Activated CD4-positive, alpha-beta T cell treated with anti-CD3 and anti-CD28 coated beads, Interleukin-2, amount 50 U/mL, for 1 hour (primary cell): Measurements from ENCODE around the gene OSM.

Experiments
- DNase-seq: peaks from one replicate; pipeline ENCODE4 v3.0.0-alpha.2; 2020

Gene OSM

DNA sequence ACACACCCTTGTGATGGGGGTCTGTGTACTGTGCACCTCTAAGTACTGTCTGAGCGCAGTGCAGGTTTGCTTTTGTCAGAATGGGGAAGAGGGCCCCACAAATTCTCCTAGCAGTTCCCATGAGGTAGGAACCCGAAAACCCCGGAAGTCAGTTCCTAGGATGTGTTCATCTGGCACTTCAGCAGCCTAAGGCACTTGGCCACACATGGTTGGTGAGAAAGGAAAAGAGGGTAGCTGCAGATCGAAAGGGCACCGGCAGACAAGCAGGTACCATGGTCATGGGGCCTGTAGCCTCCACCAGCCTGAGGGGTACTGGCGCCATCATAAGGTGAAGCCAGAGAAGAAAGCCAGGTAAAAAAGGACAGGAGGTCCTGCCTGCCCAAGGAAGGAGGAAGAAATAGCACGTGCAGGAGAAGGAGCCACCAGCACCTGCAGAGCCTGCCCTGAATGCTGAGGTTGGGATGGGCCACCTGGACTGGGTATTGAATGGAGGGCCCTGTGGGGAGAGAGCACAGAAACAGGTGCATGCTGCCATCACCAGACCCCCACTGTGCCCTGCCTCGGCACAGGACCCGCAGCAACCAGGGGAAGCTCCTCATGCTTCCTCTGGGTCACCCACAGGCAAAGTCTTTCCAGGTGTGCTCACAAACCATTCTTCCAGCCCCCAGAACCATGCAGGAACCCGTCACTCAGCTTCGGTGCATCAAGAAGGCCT is 30.8 kb upstream of the OSM start:
- DNase-seq: no peak

DNA sequence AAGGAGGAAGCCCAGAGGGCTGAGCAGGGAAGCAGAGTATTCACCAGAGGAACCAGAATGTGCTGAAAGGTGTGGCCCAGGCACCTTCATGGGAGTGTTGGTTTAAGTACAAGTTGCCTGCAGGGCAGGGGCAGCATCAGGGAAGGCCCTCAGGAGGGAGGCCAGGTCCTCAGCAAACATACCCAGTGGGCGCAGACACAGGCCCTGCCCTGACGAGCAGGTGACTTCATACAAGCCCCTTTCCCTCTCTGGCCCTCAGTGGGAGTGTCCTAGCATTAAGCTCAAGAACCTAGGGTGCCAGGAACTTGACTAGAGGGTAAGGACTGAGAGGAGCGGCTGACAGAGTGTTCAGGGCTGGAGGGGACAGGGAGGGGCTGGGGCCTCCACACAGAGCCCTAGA is 30.2 kb upstream of the OSM start:
- DNase-seq: no peak

DNA sequence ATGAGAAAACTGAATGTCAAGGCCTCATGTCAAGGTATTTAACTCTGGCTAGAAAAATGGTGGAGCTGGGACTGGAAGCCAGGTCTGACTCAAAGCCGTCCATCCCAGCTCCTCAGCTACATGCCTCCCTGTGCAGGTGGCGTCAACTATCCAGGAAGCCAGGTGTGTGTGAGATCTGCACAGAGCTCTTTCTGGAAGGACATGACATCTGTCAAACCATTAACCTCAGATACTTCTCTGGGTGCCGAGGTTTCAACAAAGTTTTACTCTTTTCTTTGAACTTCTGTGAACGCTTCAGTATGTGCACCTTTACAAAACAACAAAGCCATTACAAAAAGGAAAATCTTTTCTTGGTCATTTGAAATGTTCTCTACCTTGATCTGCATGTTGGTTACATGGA is 29.7 kb upstream of the OSM start:
- no peak for DNase-seq

DNA sequence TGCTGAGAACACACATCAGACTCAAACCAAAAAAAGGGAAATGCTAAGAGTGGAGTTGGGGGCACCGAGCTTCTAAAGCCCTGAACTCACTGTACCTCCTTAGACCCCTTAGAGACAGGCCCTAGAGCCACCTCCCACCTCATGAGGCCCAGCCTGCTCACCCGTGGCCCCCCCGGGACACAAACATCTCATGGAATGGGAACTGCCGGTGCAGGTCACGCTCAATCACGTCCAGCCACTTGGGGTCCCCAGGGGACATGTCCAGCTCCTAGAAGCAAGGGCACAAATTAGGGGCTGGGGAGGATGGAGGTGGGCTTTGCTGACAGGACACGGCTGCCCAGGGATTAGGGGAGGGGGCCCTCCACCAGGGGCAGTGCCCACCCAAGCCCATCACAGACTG is 28.9 kb upstream of the OSM start:
- DNase-seq: no peak

DNA sequence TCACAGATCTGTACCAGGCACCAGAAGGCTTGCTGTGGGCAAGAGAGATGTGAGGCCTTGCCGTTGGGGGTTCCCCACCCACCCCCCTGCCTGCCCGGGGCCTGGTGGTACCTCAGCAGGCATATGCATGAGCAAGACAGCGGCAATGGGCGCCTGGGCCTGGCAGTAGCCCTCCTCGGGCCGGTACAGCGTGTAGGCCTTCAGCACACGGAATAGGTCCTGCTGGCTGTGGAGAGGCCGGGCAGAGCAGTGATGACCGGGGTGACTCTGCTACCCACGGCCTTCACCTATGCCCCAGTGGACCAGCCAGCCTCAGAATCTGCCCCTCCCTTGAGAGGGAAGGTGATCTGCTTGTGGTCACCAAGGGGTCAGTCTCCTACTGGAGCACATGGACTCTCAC is 28.2 kb upstream of the OSM start:
- no peak for DNase-seq

DNA sequence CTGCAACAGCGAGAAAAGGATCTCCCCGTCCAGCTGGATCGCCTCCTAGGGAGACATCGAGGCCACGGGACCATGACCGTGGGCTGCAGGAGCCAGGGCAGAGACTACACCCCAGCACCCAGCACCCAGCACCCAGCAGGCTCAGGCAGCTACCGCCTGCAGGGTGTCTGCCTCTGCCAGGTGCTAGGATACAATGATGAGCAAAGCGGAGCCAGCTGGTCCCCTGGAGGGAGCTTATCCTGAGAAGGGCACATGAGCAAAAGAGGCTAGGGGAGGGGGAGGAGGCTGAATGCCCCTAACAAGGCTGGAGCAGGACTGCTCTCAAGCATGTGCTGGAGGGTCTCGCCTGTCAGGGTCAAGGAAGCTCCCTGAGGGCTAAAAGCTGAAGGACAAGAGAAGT is 27.4 kb upstream of the OSM start:
- DNase-seq: no peak

DNA sequence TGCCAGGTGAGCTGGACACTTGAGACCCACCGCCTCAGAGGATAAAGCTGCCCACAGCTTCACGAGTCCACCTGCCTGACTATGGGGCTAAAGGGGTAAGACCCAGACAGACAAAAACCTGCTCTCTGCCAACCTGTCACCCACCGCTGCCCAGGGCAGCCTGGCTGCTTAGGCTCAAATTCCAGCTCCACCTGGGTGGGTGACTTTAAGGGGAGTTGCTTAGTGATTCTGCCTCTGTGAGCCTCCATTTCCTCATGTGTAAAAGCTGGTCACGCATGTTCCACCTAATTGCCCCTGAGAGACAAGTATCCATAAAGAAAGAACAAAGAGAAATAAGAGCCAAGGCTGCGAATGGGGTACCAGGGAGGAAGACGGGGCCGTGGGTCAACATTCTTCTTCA is 26.4 kb upstream of the OSM start:
- no peak for DNase-seq

DNA sequence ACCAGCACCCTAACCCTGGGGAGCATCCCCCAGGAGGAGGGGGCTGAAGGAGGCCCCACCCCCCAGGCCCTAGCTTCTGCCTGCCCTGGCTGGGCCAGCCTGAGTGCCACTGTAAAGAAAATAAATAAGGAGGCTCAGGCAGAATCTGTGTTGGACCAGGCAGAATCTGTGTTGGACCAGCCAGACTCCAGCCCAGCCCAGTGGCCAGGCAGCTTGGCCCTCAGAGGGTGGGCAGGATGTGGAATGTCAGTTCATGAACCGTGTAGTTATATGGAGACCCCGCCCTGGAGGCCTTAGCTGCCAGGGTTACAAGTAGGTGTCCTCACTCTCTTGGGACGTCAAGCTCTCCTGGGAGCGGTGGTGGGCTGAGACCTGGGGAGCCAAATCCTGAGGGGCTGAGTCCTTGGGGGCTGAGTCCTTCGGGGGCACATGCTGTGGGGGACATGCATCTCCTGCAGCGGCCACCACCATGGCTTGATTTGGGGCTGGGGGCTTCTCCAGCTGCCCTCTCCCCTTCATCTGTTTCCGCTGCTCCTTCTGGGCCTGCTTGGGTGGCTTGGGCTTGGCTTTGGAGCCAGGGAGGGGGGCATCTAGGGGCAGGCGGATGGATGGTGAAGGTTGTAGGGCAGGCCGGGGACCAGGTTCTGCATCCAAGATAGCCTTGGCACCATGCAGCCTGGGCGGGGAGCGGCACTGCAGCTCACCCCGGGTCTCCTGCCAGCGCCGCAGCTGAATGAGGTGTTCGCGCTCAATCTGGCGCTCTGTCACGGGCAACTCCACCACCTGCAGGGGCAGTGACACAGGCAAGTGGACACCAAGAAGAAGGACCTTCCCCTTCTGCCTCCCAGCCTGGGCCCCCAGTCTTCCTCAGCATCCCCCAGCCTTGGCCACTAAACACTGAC is 25.7 kb upstream of the OSM start:
- no peak for DNase-seq

DNA sequence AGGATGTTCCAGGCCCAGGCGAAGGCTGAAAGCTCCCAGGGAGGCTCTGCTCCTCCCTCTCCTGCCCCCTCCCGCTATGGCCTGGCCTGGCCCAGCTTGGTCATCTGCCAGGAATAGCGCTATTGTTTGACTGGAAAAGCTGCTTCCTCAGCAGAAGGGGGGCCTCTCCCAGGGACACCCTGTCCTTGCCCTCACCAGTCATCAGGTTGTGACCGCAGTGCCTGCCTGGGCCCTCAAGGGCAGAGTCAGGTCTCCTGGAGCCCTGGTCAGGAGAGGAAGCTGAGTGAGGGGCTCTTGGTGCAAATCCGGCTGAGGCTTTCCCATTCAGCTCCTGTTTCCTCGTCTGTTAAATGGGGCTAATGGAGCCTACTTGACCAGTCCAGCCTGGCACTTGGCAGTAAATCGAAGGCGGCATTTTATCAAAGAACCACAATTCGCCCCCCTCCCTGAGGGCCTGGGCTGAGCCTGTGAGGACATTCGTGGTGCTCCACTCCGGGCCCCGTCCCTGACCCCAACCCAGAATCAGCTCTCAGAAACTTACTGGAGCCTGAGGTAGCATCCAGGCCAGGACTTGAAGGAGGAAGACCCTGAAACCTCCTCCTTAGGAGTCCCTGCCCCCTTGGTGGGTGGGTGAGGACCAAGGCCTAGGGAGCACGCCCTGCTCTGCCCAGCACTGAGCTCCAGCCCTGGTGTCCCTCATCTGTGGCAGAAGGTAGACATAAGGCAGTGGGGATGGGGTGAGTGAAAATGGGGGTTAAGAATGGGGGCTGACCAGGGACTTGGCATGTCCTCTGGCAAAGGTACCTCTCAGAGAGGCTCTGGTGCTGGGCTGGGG is 24.6 kb upstream of the OSM start:
- no peak for DNase-seq

DNA sequence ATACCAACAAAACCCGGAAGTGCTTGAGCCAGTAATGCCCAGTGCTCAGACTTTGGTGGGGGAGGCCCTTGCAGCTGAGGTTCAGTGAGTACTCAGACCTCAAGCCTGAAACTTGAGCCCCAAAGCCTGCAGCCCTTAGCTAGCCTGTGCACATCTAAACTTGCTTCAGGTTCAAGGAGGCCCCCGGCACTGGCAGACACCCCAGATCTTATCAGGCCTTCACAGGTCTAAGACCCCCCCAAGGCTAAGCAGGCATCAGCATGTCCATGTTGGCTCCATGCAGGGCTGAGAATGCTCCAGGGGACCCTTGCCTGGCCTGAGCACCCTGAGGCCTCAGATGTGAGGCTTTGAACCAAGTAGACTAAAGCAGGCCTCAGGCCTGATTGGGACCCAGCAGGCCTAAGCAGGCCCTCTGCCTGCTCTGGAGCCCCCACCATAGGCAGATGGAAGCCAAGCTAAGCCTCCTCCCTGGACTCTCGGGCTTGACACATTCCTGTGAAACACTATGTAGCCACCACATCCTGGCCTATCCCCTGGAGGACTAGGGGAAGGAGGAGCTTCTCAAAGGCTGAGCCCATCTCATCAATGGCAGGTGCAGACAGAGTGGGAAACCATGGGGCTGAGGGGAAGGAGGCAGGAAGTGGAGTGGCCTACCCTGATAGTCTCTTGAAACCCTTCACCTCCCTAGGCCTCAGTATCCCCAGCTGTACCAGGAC is 23.8 kb upstream of the OSM start:
- DNase-seq: no peak

DNA sequence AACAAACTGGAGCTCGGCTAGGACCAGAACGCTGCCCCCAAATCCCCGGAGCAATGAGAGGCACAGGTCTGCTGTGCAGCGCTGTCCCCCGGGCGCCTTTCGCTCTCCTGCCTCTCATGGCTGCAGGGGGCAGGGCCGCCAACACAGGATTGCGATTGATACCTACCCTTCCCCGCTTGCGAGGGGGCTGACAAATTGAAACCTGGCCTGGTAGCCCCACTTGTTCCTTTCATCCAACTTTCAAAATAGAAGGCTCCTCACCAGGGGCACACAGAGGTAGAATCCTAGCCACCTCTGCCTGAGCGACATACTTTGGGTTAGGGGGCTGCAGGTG is 23.3 kb upstream of the OSM start:
- no peak for DNase-seq

DNA sequence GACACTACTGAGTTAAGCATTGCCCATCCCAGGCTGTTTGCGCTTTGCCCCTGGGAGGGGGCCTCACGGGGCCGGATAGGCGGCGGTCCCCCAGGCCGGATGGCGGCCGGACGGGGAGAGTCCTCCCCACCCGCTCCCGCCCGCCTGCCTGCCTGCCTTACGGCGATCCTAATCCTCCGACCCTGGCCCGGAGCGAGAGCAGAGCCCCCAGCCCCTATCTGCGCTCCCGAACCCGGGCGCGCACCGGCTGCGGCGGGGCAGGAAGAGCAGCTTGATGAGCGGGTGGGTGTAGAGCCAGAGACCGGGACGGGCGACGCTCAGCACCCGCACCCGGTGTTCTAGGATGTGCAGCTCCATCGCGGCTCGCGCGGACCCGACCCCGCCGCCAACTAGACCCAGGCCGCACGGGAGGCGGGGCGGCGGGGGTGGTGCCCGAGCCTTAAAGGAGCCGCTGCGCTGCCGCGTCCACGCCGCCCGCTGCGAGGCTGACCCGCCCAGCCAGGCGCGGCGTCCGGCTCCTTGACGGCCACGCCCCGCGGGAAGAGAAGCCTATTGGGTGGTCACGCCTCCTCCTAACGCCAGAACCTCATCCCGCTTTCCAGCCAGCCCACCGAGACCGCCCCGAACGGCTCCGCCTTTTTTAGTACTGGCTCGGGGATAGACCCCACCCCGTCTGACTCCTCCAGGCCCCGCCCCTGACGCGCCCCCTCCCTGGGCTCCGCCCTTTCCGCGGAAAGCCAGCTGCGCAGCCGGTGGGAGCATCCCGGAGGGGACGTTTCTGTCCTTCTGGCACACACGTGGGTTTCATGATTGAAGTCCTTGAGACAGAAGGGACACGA is 22.7 kb upstream of the OSM start, which contains the start of gene CASTOR1:
CASTOR1 (minus strand) TSS at position 365 of the 839 bp plus-strand sequence; CDS start at position 357, 8 bp downstream.
- DNase-seq: peak; percentile 83

DNA sequence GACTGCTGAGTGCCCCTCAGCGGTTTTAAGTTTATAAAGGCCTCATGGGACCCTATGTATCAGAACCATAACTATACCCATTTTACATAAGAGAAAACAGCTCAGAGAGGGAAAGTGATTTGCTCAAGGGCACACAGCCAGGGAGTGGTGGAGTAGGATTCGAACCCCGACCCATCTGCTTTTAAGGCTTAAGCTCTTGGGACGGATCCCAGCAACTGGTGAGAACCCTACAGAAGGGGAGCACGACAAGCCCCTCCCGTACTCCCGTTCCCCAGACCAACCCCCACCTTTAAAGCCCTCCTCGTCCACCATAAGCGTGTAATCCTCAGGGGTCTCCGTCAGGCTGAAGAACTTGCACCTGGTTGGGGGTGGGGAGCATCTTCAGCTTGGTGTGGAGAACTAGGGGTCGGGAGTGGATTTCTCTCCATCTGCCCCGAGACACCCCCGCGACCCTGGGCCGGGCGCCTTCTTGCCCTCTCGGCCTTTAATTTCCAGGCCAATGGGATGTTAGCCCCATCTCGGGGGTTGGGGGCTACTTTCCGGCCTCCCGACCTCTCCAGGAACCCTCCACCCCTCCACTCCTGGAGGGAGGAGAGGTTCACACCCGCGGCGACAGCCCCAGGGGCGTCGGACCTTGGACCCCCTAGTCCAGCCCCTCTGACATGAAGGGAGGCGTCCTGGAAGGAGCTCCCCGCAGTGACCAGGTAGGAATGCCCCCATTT is 21.9 kb upstream of the OSM start:
- no peak for DNase-seq

DNA sequence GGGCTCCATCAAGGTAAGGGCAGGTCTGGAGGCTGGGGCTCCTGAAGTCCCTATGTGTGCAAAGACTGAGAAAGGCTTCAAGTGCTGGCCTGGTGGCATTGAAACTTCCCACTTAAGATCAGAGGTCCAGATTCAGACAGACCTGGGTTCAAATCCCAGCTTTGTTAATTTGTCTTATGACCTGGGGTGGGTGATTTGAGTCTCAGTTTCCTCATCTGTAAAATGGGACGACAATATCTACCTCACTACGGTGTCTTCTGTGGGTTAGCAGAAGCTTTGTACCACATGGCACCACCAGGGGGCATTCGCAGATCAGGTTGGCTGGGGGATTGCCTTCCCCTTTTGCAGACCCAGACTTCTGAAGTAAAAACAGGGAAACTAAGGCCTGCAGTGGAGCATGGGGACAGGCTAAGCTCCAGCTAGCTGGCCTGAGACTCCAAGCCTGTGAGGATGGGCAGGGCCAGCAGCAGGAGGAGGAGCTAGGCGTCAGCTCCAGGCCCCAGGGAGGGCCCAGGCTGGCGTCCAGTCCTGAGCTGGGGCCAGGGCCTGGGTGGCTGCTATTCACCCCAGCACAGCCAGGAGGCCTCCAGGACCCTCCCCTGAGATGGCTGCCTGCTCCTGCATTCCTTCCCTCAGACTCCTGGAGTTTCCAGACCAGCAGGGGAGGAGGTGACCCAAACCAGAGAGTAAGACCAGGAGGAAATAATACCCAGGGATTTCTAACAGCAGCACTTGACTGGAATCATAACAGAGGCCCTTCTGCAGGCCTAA is 21.2 kb upstream of the OSM start:
- peak; percentile 92 for DNase-seq

DNA sequence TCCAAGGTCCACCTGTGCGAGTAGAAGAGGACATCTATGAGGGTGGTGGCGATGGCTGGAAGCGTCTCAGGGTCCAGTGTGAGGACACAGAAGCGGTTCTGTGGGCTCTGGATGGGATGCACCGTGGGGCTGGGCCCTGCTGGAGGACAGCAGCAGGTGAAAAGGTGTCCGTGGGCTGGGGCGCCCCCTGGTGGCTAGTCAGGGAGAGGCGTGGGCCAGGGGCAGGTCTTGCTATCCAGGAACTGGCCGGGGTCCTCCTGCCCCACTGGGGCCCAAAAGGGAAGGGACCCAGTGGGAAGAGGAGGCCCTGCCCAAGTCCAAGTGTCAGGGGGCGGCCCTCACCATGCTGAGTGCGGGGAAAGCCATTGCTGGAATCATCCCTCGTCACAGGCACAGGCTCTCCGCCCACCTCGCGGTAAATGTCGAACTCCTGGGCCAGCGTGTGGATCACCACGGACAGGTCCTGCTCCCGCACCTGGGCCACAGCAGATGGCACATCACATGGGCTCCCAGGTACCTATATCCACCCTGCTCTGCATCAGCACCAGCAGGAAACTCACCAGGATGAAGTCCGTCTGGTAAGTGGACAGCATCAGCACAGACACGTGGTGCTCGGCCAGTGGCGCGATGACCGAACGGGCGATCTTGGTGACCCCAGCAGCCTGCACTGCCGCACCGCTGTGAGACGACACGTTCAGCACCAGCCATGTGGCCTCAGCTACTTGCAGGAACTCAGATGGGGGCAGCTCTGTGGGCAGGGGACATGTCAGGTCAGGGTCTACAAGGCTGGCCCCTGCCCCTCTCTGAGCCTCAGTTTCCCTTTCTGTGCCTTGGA is 20.4 kb upstream of the OSM start:
- DNase-seq: peak; percentile 88

DNA sequence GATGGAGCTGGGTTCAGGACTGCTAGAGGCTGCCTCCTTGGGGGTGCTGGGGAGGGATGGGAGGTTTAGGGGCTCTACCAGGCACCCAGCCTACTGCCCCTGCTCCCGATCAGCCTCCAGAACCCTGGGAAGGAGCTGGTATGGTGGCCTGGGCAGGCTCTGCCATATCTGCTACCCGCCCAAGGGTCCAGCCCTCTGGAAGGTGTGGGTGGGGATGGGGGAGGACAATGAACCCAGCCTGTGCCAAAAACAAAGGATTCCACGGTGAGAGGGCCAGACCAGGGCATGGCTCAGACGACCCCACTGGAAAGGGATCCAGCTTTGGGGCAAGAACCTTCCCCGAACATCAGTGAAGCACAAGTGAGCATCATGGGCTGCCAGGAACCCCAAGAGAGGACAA is 19.7 kb upstream of the OSM start:
- DNase-seq: no peak

DNA sequence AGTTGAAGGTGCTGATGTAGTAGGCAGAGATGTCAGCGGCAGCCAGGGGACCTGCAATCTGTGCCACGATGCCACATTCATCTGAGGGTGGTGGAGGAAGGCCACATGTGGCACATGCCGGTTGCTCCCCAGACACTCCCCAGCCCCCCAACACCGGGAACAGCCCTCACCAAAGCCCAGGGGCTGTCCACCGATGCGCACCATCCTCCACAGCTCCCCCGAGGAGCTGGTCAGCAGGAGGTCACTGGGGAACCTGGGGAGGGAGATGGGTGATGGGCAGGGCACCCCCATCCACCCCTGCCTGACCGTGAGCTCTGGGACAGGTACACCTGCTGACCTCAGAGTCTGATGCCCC is 19.2 kb upstream of the OSM start:
- DNase-seq: no peak

DNA sequence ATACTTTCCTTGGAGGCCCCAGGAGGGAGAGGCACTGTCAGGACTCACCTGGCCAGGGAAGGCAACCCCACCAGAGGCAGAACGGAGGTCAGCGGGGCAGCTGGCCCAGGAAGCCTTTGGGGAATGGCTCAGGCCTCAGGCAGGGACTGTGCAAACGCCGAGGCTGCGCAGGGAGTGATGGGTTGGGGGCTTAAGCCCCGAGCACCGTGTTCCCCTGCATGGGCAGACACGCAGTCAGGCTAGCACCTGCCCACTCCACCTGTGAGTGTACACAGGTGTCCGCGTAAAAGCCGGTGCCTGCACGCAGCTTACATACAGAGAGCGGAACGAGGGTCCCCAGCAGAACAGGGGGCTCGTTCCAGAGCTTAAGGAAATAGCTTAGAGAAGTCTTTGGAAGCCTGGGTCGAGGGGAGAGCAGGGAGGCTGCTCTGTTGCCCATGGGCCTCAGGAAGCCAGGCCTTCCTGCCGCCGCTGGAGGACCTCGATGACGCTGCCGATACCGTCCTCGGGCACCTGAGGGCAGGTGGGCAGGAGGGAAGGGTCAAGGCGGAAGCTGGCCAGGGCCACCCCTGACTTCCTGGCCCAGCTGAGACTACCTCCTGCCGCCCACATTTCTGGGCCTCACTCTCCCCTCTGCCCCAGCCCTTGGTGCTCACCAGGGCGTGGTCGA is 18.7 kb upstream of the OSM start:
- DNase-seq: no peak

DNA sequence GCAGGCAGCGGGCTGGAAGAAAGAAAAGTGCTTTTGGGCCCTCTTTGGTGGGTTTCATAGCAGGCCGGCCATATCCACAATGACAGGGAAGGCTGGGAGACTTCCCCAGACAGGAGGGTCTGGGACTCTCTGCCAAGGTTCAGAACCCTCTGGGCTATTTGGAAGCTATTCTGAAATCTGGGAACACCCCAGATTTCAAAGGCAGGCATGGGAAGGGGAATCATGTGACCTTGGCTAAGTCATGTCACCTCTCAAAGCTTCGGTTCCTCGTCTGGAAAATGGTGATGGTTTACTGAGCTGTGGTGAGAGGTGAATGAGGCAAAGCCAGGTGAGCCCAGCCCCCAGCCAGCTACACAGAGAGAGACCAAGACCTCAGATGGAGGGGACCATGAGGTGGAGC is 18.0 kb upstream of the OSM start:
- DNase-seq: no peak
